PC-9 (cell line): ENCODE results near the gene SPATS2.

ENCODE experiments used
- EZH2 ChIP-seq: fragments of 200-600 bp; sonication (generic); IDR thresholded peaks from 2 replicates; pipeline ENCODE4 v1.8.0; 2017; ENCODE audit warnings: antibody characterized with exemption, low read depth
- TF ChIP-seq, protein P1 (sequence below): fragments of 200-600 bp; sonication (generic); conservative IDR thresholded peaks from 2 replicates; pipeline ENCODE4 v1.6.1; 2017; ENCODE audit warnings: mixed run types, antibody characterized with exemption, mild to moderate bottlenecking, moderate library complexity

DNA sequence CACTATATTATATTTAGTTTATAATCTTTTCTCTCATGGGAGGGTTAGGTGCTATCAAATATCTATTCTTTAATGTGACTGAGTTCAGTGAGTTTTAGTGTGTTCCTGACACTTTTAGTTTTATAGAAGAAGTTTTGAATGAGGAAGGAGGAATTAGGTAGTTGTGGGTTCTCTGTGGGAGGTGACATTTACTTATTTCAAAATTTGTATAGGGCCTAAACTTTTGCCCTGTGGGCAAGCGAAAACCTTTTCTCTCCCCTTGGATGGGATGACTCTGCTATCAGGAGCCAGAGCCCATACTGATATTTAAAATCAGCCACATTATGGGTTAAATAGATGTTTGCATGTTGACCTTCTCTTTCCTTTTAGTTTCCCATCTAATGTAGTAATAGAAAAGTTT is 43.6 kb downstream of the SPATS2 start:
- TF ChIP-seq, protein P1, sequence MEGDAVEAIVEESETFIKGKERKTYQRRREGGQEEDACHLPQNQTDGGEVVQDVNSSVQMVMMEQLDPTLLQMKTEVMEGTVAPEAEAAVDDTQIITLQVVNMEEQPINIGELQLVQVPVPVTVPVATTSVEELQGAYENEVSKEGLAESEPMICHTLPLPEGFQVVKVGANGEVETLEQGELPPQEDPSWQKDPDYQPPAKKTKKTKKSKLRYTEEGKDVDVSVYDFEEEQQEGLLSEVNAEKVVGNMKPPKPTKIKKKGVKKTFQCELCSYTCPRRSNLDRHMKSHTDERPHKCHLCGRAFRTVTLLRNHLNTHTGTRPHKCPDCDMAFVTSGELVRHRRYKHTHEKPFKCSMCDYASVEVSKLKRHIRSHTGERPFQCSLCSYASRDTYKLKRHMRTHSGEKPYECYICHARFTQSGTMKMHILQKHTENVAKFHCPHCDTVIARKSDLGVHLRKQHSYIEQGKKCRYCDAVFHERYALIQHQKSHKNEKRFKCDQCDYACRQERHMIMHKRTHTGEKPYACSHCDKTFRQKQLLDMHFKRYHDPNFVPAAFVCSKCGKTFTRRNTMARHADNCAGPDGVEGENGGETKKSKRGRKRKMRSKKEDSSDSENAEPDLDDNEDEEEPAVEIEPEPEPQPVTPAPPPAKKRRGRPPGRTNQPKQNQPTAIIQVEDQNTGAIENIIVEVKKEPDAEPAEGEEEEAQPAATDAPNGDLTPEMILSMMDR, result no peak
- TF ChIP-seq EZH2, result no peak
